HepG2 (cell line): ENCODE data around the gene LINC00237. TPM values are rescaled to one million over a fixed set of nuclear protein-coding genes. Genes with fewer than 3 reads are reported as not detected.

Experiments used
- ATAC-seq: fragments of 200-7000 bp; cut with Tn5 transposase; 3 replicates; pipeline ENCODE4 v1.9.1; 2020; ENCODE audit warnings: mild to moderate bottlenecking, moderate library complexity
- BruUV-seq: library from RNA; stranded (reverse); fragments of 400-500 nt; replicated peaks from 2 replicates; lab custom pipeline; 2021; lab: Mats Ljungman, UMichigan
- CTCF ChIA-PET: fragments of 300-600 bp; formaldehyde crosslinking; extraction: SDS; loops from one replicate; lab custom pipeline; 2021; ENCODE audit warnings: low total read pairs, inconsistent platforms, low intra/inter-chr PET ratio; lab: Yijun Ruan, JAX
- POLR2A ChIA-PET: fragments of 350-600 bp; sonication (Branson Sonifier 250); formaldehyde crosslinking; loops from one replicate; lab custom pipeline; 2020; ENCODE audit warnings: antibody characterized with exemption, inconsistent platforms; lab: Yijun Ruan, JAX
- DNase-seq: peaks from one replicate; pipeline ENCODE4 v3.0.0-alpha.2; 2015; ENCODE audit warnings: low spot score
- FAIRE-seq: peaks from 3 replicates; lab custom pipeline; 2011; peaks lifted over from hg19 to GRCh38; lab: Jason Lieb, UNC
- H2AFZ ChIP-seq: one replicate; pipeline ENCODE4 v1.6.1; 2011; ENCODE audit warnings: low read length, inconsistent platforms
- H3K27ac ChIP-seq: fragments of 300-600 bp; 3 replicates; pipeline ENCODE4 v1.8.0; 2011; ENCODE audit warnings: mixed run types, mild to moderate bottlenecking, mixed read lengths, low read length, inconsistent platforms; ENCODE audit not compliant: insufficient read depth; ENCODE audit errors: extremely low read length
- H3K27me3 ChIP-seq, 2 experiments: fragments of 200-600 bp in 1 of 2; 2 replicates in 1 of 2; 3 replicates in 1 of 2; pipeline versions ENCODE4 v1.6.0 to v1.8.0; 2011; ENCODE audit warnings: low read length in 2 of 2, mild to moderate bottlenecking in 2 of 2, moderate library complexity in 2 of 2, inconsistent platforms in 1 of 2; ENCODE audit not compliant: insufficient read depth in 2 of 2, control insufficient read depth in 1 of 2
- H3K36me3 ChIP-seq, 2 experiments: fragments of 200-600 bp in 1 of 2; replicated peaks in 1 of 2; 2 replicates in 1 of 2; 3 replicates in 1 of 2; pipeline versions ENCODE4 v1.5.1 to v1.8.0; 2011; ENCODE audit warnings: low read length in 2 of 2, inconsistent platforms in 1 of 2; ENCODE audit not compliant: insufficient read depth in 2 of 2, control insufficient read depth in 1 of 2
- H3K4me1 ChIP-seq: 2 replicates; pipeline ENCODE4 v1.5.1; 2012; ENCODE audit warnings: low read length, inconsistent platforms; ENCODE audit not compliant: insufficient read depth
- H3K4me2 ChIP-seq: 2 replicates; pipeline ENCODE4 v1.6.0; 2011; ENCODE audit warnings: low read depth, low read length, inconsistent platforms
- H3K4me3 ChIP-seq, 3 experiments: fragments of 200-600 bp in 1 of 3; sonication (generic), shearing (Covaris generic) in 1 of 3; replicated peaks in 1 of 3; 2 replicates each; pipeline ENCODE4 v1.5.1; 2011 to 2016; ENCODE audit warnings: low read length in 3 of 3, inconsistent platforms in 2 of 3, low read depth in 2 of 3, mild to moderate bottlenecking in 2 of 3, control low read depth in 1 of 3, mixed read lengths in 1 of 3; ENCODE audit not compliant: insufficient read depth in 1 of 3
- H3K79me2 ChIP-seq: one replicate; pipeline ENCODE4 v1.6.1; 2011; ENCODE audit warnings: low read length, inconsistent platforms; ENCODE audit not compliant: insufficient read depth
- H3K9ac ChIP-seq: 2 replicates; pipeline ENCODE4 v1.6.0; 2011; ENCODE audit warnings: mild to moderate bottlenecking, low read depth, low read length, inconsistent platforms; ENCODE audit not compliant: insufficient read depth
- H3K9me3 ChIP-seq: 2 replicates; pipeline ENCODE4 v1.5.1; 2012; ENCODE audit warnings: mild to moderate bottlenecking, low read length
- H4K20me1 ChIP-seq: 2 replicates; pipeline ENCODE4 v1.6.0; 2011; ENCODE audit warnings: inconsistent platforms, mild to moderate bottlenecking, low read length, moderate library complexity; ENCODE audit not compliant: insufficient read depth
- BHLHE40 ChIP-seq: IDR thresholded peaks from 2 replicates; pipeline ENCODE4 v1.6.1; 2011; ENCODE audit warnings: low read length, improper control_type of control experiment
- DMAP1 ChIP-seq: IDR thresholded peaks from 2 replicates; pipeline ENCODE4 v1.6.1; 2016
- ISX ChIP-seq: sonication (generic); formaldehyde crosslinking; conservative IDR thresholded peaks from 2 replicates; pipeline ENCODE4 v1.5.0; 2020; ENCODE audit warnings: missing genetic modification reagents
- KLF11 ChIP-seq: IDR thresholded peaks from 2 replicates; pipeline ENCODE4 v1.6.1; 2016; ENCODE audit warnings: missing compliant biosample characterization
- PHF20 ChIP-seq: sonication (generic); formaldehyde crosslinking; IDR thresholded peaks from 2 replicates; pipeline ENCODE4 v1.5.0; 2020; ENCODE audit warnings: mild to moderate bottlenecking, missing genetic modification reagents
- SATB2 ChIP-seq: sonication (generic); formaldehyde crosslinking; IDR thresholded peaks from 2 replicates; pipeline ENCODE4 v1.5.0; 2020; ENCODE audit warnings: missing genetic modification reagents
- SCMH1 ChIP-seq: sonication (generic); formaldehyde crosslinking; IDR thresholded peaks from 2 replicates; pipeline ENCODE4 v1.9.0; 2021; ENCODE audit warnings: missing genetic modification reagents, mild to moderate bottlenecking, borderline replicate concordance
- SMC3 ChIP-seq: IDR thresholded peaks from 2 replicates; pipeline ENCODE4 v1.6.1; 2011; ENCODE audit warnings: low read length, improper control_type of control experiment
- THAP11 ChIP-seq: IDR thresholded peaks from 2 replicates; pipeline ENCODE4 v1.6.1; 2016; ENCODE audit warnings: missing biosample characterization, missing genetic modification reagents
- WGBS: methylation state at CpG from one replicate; pipeline ENCODE4 v1.1.6; 2017; ENCODE audit warnings: low lambda C conversion rate; 5-methylcytosine and 5-hydroxymethylcytosine counted together
- in situ Hi-C: cut with HindIII; loops from 2 replicates; pipeline ENCODE4 v1.10.0; 2017; ENCODE audit warnings: low pct_unique_long_range_greater_than_20kb; ENCODE audit not compliant: extremely low pct_ligation_motif_present
- intact Hi-C: fragments of 100-400 bp; cut with micrococcal nuclease; formaldehyde crosslinking; loops from one replicate; pipeline ENCODE4 v1.10.0; 2022; ENCODE audit not compliant: unreplicated experiment
- polyA plus RNA-seq, 8 experiments: library from polyadenylated mRNA; depleted of rRNA in 3 of 8; stranded (reverse) in 7 of 8; unstranded in 1 of 8; fragments of >200 nt; fragmentation: Illumina TruSeq in 4 of 8; extraction: Trizol in 4 of 8; gene quantifications; 2 replicates each; pipeline versions ENCODE4 v1.2.1 to v1.2.3, GENCODE V29; 2011 to 2016; ENCODE audit warnings: low read depth in 4 of 8, missing spikeins in 1 of 8, mixed read lengths in 1 of 8; ENCODE audit not compliant: insufficient read depth in 1 of 8
- total RNA-seq, 5 experiments: library from RNA; depleted of rRNA; stranded (reverse); fragments of >200 nt; fragmentation: Illumina TruSeq; extraction: Trizol; gene quantifications; 2 replicates each; pipeline ENCODE4 v1.2.3, GENCODE V29; 2016; ENCODE audit warnings: low read depth in 1 of 5
- TF ChIP-seq, protein P1 (sequence below): sonication (generic); formaldehyde crosslinking; IDR thresholded peaks from 2 replicates; pipeline ENCODE4 v1.4.0; 2020; ENCODE audit warnings: mild to moderate bottlenecking, missing genetic modification reagents
- TF ChIP-seq, protein P2 (sequence below): IDR thresholded peaks from 2 replicates; pipeline ENCODE4 v1.6.1; 2016; ENCODE audit warnings: low read depth, missing genetic modification reagents, missing compliant biosample characterization
- TF ChIP-seq, protein P3 (sequence below): sonication (generic); formaldehyde crosslinking; IDR thresholded peaks from 2 replicates; pipeline ENCODE4 v1.4.0; 2020; ENCODE audit warnings: missing genetic modification reagents

The LINC00237 gene
- total and polyA plus RNA-seq, 2 of the 13 experiments (the other 11 are each of a cell fraction or from before 2014, with no cell fraction given), result not detected

DNA sequence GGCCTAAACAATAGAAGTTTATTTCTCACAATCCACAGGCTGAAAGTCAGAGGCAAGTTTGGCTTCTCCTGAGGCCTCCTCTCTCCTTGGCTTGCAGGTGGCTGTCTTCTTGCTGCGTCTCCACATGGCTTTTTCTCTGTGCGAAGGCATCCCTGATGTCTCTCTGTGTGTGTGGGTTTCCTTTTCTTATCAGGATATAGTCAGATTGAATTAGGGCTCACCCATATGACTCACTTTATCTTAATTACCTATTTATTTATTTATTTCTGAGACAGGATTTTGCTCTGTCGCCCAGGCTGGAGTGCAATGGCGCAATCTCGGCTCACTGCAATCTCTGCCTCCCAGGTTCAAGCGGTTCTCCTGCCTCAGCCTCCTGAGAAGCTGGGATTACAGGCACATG lies 30.7 kb downstream of the LINC00237 start:
- no peak for FAIRE-seq
- Histone ChIP-seq H3K36me3 (no peaks in the 10 kb centered on the region), H3K79me2 (no peaks in the 10 kb centered on the region), H3K9ac (no peak overlapping the region), H3K4me1 (peaks cover 50% of the 10 kb centered on the region)
- CTCF ChIA-PET, result no interaction called here
- TF ChIP-seq, protein P1, sequence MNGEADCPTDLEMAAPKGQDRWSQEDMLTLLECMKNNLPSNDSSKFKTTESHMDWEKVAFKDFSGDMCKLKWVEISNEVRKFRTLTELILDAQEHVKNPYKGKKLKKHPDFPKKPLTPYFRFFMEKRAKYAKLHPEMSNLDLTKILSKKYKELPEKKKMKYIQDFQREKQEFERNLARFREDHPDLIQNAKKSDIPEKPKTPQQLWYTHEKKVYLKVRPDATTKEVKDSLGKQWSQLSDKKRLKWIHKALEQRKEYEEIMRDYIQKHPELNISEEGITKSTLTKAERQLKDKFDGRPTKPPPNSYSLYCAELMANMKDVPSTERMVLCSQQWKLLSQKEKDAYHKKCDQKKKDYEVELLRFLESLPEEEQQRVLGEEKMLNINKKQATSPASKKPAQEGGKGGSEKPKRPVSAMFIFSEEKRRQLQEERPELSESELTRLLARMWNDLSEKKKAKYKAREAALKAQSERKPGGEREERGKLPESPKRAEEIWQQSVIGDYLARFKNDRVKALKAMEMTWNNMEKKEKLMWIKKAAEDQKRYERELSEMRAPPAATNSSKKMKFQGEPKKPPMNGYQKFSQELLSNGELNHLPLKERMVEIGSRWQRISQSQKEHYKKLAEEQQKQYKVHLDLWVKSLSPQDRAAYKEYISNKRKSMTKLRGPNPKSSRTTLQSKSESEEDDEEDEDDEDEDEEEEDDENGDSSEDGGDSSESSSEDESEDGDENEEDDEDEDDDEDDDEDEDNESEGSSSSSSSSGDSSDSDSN (CRISPR knock-in tag), result no peak
- TF ChIP-seq BHLHE40, result no peak
- no peak for TF ChIP-seq DMAP1 (CRISPR knock-in tag)
- no peak for TF ChIP-seq SCMH1
- TF ChIP-seq PHF20 (CRISPR knock-in tag), result no peak
- TF ChIP-seq, protein P2, sequence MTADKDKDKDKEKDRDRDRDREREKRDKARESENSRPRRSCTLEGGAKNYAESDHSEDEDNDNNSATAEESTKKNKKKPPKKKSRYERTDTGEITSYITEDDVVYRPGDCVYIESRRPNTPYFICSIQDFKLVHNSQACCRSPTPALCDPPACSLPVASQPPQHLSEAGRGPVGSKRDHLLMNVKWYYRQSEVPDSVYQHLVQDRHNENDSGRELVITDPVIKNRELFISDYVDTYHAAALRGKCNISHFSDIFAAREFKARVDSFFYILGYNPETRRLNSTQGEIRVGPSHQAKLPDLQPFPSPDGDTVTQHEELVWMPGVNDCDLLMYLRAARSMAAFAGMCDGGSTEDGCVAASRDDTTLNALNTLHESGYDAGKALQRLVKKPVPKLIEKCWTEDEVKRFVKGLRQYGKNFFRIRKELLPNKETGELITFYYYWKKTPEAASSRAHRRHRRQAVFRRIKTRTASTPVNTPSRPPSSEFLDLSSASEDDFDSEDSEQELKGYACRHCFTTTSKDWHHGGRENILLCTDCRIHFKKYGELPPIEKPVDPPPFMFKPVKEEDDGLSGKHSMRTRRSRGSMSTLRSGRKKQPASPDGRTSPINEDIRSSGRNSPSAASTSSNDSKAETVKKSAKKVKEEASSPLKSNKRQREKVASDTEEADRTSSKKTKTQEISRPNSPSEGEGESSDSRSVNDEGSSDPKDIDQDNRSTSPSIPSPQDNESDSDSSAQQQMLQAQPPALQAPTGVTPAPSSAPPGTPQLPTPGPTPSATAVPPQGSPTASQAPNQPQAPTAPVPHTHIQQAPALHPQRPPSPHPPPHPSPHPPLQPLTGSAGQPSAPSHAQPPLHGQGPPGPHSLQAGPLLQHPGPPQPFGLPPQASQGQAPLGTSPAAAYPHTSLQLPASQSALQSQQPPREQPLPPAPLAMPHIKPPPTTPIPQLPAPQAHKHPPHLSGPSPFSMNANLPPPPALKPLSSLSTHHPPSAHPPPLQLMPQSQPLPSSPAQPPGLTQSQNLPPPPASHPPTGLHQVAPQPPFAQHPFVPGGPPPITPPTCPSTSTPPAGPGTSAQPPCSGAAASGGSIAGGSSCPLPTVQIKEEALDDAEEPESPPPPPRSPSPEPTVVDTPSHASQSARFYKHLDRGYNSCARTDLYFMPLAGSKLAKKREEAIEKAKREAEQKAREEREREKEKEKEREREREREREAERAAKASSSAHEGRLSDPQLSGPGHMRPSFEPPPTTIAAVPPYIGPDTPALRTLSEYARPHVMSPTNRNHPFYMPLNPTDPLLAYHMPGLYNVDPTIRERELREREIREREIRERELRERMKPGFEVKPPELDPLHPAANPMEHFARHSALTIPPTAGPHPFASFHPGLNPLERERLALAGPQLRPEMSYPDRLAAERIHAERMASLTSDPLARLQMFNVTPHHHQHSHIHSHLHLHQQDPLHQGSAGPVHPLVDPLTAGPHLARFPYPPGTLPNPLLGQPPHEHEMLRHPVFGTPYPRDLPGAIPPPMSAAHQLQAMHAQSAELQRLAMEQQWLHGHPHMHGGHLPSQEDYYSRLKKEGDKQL (CRISPR knock-in tag), result no peak
- no peak for TF ChIP-seq SATB2 (CRISPR knock-in tag)
- no peak for TF ChIP-seq THAP11 (CRISPR knock-in tag)
- no peak for TF ChIP-seq SMC3
- TF ChIP-seq ISX (CRISPR knock-in tag), result no peak
- TF ChIP-seq KLF11 (CRISPR knock-in tag), result no peak
- TF ChIP-seq, protein P3, sequence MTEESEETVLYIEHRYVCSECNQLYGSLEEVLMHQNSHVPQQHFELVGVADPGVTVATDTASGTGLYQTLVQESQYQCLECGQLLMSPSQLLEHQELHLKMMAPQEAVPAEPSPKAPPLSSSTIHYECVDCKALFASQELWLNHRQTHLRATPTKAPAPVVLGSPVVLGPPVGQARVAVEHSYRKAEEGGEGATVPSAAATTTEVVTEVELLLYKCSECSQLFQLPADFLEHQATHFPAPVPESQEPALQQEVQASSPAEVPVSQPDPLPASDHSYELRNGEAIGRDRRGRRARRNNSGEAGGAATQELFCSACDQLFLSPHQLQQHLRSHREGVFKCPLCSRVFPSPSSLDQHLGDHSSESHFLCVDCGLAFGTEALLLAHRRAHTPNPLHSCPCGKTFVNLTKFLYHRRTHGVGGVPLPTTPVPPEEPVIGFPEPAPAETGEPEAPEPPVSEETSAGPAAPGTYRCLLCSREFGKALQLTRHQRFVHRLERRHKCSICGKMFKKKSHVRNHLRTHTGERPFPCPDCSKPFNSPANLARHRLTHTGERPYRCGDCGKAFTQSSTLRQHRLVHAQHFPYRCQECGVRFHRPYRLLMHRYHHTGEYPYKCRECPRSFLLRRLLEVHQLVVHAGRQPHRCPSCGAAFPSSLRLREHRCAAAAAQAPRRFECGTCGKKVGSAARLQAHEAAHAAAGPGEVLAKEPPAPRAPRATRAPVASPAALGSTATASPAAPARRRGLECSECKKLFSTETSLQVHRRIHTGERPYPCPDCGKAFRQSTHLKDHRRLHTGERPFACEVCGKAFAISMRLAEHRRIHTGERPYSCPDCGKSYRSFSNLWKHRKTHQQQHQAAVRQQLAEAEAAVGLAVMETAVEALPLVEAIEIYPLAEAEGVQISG (CRISPR knock-in tag), result no peak
- TF ChIP-seq, all 625 proteins: peak for 0
- no peak overlapping the region for H2AFZ ChIP-seq
- ATAC-seq (no peak), DNase-seq (no peak)
- BruUV-seq, result no TSS peak
- in situ Hi-C loops, result no loop called here
- WGBS, result 94% methylated on average over 6 of the region's 6 CpGs
- POLR2A ChIA-PET, result no interaction called here
- H3K27me3 ChIP-seq, result no peaks in the 10 kb centered on the region
- H3K4me3 ChIP-seq, result no peak overlapping the region
- no peaks in the 10 kb centered on the region for H4K20me1 ChIP-seq
- no peak overlapping the region for H3K27ac ChIP-seq
- H3K9me3 ChIP-seq, result no peaks in the 10 kb centered on the region
- intact Hi-C loops, result no loop called here
- H3K4me2 ChIP-seq, result no peak overlapping the region
